Esophagus muscularis mucosa (tissue), 4 donors: ENCODE results near the gene MCF2L2.

ENCODE experiments used
- EP300 ChIP-seq: sonication (generic); formaldehyde crosslinking; IDR thresholded peaks from one replicate; pipeline ENCODE4 v1.6.1; 2017; ENCODE audit warnings: antibody characterized with exemption
- POLR2A ChIP-seq: fragments of 450-650 bp; IDR thresholded peaks from one replicate; pipeline ENCODE4 v1.6.1; 2017; ENCODE audit warnings: antibody characterized with exemption, moderate library complexity, mild to moderate bottlenecking, low read depth
- POLR2AphosphoS5 ChIP-seq, 2 donors: sonication (generic); formaldehyde crosslinking; IDR thresholded peaks; one replicate each; pipeline ENCODE4 v1.6.1; 2017; ENCODE audit warnings: antibody characterized with exemption in 2 of 2
- TF ChIP-seq, protein P1 (sequence below), 3 experiments: fragments of 200-600 bp in 2 of 3; fragments of 450-650 bp in 1 of 3; sonication (generic) in 2 of 3; IDR thresholded peaks; one replicate each; pipeline ENCODE4 v1.5.1; 2017 to 2019; ENCODE audit warnings: antibody characterized with exemption in 3 of 3, mild to moderate bottlenecking in 2 of 3, moderate library complexity in 1 of 3

DNA sequence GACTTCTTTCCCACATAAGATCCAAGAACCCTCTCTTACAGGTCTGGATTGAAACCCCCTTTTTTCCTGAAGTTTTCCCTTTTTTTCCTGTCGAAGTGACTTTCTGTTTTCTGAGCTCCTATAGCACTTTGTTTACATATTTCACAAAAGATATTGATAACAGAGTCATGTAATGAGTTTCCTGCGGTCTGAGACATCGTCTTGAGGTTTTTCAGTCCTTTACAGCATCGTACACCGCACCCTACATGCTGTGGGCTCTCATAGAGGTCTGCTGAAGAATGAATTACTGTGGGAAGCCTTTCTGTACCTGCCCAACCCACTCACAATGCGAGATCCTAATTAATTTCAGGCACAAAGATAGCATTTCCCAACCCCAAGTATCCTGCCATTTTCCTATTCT lies 53.1 kb downstream of the MCF2L2 start:
- TF ChIP-seq, protein P1, sequence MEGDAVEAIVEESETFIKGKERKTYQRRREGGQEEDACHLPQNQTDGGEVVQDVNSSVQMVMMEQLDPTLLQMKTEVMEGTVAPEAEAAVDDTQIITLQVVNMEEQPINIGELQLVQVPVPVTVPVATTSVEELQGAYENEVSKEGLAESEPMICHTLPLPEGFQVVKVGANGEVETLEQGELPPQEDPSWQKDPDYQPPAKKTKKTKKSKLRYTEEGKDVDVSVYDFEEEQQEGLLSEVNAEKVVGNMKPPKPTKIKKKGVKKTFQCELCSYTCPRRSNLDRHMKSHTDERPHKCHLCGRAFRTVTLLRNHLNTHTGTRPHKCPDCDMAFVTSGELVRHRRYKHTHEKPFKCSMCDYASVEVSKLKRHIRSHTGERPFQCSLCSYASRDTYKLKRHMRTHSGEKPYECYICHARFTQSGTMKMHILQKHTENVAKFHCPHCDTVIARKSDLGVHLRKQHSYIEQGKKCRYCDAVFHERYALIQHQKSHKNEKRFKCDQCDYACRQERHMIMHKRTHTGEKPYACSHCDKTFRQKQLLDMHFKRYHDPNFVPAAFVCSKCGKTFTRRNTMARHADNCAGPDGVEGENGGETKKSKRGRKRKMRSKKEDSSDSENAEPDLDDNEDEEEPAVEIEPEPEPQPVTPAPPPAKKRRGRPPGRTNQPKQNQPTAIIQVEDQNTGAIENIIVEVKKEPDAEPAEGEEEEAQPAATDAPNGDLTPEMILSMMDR (IDR thresholded peaks at IDR 0.05), result no peak
- TF ChIP-seq EP300, result no peak
- TF ChIP-seq POLR2A, result no peak
- no peak for TF ChIP-seq POLR2AphosphoS5 (IDR thresholded peaks at IDR 0.05)
